Liver (tissue), 3 donors: Measurements from ENCODE around the gene SBK1.

Experiments used
- ATF3 ChIP-seq: IDR thresholded peaks from 2 replicates; pipeline ENCODE4 v1.6.1; 2016; ENCODE audit warnings: antibody characterized with exemption
- EGR1 ChIP-seq, 2 donors: IDR thresholded peaks; 2 replicates each; pipeline ENCODE4 v1.6.1; 2016 to 2018; ENCODE audit warnings: antibody characterized with exemption in 2 of 2, low read depth in 2 of 2
- JUND ChIP-seq, 2 donors: IDR thresholded peaks; 2 replicates each; pipeline ENCODE4 v1.6.1; 2016; ENCODE audit warnings: antibody characterized with exemption in 2 of 2
- MAX ChIP-seq: IDR thresholded peaks from 2 replicates; pipeline ENCODE4 v1.6.1; 2016; ENCODE audit warnings: antibody characterized with exemption
- RAD21 ChIP-seq, 2 donors: IDR thresholded peaks; 2 replicates each; pipeline ENCODE4 v1.6.1; 2016; ENCODE audit warnings: antibody characterized with exemption in 2 of 2, mild to moderate bottlenecking in 2 of 2
- REST ChIP-seq: IDR thresholded peaks from 2 replicates; pipeline ENCODE4 v1.6.1; 2016; ENCODE audit warnings: antibody characterized with exemption, mild to moderate bottlenecking
- TAF1 ChIP-seq: conservative IDR thresholded peaks from 2 replicates; pipeline ENCODE4 v1.6.1; 2016; ENCODE audit warnings: antibody characterized with exemption, mild to moderate bottlenecking
- TF ChIP-seq, protein P1 (sequence below): fragments of 150-350 bp; IDR thresholded peaks from 2 replicates; pipeline ENCODE4 v1.5.1; 2017; ENCODE audit warnings: improper control_type of control experiment, low read depth, low read length; ENCODE audit not compliant: missing input control
- TF ChIP-seq, protein P2 (sequence below): IDR thresholded peaks from 2 replicates; pipeline ENCODE4 v1.6.1; 2016; ENCODE audit warnings: antibody characterized with exemption
- donor health status: healthy.
- donor health status: healthy.

DNA sequence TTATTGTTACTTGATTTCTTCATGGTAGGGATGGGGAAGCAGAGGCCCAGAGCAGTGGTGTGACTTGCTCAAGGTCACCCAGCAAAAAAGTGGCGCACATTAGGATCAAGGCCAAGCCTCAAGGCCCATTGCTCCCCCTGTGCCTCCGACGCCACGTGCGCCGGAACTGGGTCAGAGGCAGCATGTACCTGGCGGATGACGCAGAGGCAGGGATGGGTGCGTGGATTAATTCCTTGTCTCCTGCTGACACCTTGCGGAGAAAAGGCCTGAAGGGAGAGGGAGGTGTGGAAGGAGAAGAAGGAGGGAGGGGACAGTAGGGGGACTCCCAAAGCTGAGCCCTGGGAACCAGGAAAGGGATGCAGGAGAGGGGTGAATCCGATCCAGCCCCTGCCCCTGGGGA is 18.5 kb downstream of the SBK1 start:
- TF ChIP-seq, protein P1, sequence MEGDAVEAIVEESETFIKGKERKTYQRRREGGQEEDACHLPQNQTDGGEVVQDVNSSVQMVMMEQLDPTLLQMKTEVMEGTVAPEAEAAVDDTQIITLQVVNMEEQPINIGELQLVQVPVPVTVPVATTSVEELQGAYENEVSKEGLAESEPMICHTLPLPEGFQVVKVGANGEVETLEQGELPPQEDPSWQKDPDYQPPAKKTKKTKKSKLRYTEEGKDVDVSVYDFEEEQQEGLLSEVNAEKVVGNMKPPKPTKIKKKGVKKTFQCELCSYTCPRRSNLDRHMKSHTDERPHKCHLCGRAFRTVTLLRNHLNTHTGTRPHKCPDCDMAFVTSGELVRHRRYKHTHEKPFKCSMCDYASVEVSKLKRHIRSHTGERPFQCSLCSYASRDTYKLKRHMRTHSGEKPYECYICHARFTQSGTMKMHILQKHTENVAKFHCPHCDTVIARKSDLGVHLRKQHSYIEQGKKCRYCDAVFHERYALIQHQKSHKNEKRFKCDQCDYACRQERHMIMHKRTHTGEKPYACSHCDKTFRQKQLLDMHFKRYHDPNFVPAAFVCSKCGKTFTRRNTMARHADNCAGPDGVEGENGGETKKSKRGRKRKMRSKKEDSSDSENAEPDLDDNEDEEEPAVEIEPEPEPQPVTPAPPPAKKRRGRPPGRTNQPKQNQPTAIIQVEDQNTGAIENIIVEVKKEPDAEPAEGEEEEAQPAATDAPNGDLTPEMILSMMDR: no peak
- TF ChIP-seq, protein P2, sequence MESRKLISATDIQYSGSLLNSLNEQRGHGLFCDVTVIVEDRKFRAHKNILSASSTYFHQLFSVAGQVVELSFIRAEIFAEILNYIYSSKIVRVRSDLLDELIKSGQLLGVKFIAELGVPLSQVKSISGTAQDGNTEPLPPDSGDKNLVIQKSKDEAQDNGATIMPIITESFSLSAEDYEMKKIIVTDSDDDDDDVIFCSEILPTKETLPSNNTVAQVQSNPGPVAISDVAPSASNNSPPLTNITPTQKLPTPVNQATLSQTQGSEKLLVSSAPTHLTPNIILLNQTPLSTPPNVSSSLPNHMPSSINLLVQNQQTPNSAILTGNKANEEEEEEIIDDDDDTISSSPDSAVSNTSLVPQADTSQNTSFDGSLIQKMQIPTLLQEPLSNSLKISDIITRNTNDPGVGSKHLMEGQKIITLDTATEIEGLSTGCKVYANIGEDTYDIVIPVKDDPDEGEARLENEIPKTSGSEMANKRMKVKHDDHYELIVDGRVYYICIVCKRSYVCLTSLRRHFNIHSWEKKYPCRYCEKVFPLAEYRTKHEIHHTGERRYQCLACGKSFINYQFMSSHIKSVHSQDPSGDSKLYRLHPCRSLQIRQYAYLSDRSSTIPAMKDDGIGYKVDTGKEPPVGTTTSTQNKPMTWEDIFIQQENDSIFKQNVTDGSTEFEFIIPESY: no peak
- no peak for TF ChIP-seq TAF1
- no peak for TF ChIP-seq ATF3
- no peak for TF ChIP-seq REST
- TF ChIP-seq MAX: no peak
- no peak for TF ChIP-seq JUND (IDR thresholded peaks at IDR 0.05)
- TF ChIP-seq EGR1 (IDR thresholded peaks at IDR 0.05; ENCODE audit: low read depth in 2 of 2): no peak
- no peak for TF ChIP-seq RAD21 (IDR thresholded peaks at IDR 0.05)
